GM12874 (cell line): ENCODE data around the gene MACROD2.

Source experiments
- CTCF ChIP-seq: IDR thresholded peaks from 2 replicates; pipeline ENCODE4 v1.5.1; 2011; ENCODE audit warnings: low read depth, mild to moderate bottlenecking, control low read depth, low read length, moderate library complexity; ENCODE audit not compliant: insufficient read depth

MACROD2 gene

GRCh38 chr20:15297059-15297875 lies 1302.0 kb downstream of the MACROD2 start:
- TF ChIP-seq CTCF = no peak

DNA sequence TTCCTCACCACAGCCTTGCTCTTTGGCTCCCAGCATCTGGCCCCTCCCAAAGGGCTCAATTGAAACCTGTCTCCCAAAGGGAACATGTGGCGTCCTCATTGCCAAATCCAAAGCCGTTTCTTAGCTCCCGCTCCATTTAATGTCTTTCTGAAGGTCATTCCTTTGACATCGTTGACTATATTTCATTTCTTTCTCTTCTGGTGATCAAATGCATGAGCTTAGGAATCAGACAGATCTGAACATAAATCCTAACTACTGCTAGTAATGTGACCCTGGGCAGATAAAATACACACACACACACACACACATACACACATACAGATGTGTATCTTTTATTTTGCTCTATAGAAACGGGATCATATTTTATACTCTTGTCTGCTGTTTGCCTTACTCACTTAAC lies 1306.8 kb downstream of the MACROD2 start:
- TF ChIP-seq CTCF = no peak

GRCh38 chr20:15310361-15310760 lies 1315.0 kb downstream of the MACROD2 start:
- no peak for TF ChIP-seq CTCF

DNA sequence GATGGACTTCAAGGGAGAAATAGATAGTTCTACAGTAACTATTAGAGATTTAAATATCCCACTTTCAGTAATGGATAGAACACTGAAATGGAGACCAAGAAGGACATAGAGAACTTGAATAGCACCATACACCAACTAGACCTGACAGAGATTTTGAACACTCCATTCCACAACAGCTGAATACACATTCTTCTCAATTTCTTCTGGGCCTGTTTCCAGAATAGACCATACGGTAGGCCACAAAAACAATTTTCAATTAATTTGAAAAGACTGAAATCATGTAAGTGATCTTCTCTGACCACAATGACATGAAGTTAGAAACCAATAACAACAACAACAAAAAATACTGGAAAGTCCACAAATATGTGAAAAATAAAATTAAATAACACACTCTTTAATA lies 1321.2 kb downstream of the MACROD2 start:
- no peak for TF ChIP-seq CTCF

- no peak for TF ChIP-seq CTCF
Observed at GRCh38 chr20:15317546-15318232, 1322.4 kb downstream of the MACROD2 start.

DNA sequence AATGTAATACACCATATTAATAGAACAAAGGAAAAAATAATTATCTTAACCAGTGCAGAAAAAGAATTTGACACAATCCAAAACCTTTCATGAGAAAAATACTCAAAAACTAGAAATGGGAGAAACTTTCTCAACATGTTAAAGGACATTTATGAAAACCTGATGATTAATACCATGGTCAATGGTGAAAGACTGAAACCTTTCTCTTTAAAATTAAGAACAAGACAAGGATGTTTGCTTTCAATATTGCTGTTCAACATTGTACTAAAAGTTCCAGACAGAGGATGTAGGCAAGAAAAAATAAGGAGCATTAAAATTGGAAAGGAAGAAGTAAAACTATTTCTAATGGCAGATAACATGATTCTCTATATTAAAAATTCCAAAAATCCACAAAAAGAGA lies 1323.4 kb downstream of the MACROD2 start:
- TF ChIP-seq CTCF = no peak

GRCh38 chr20:15319439-15319838 lies 1324.1 kb downstream of the MACROD2 start:
- TF ChIP-seq CTCF = no peak
